B cell (primary cell): Measurements from ENCODE around the gene MTX1. TPM values are rescaled to one million over a fixed set of nuclear protein-coding genes. Genes with fewer than 3 reads are reported as not detected.

Experiments used
- ATAC-seq: fragments of 200-7000 bp; cut with Tn5 transposase; one replicate; pipeline ENCODE4 v1.10.0; 2021; ENCODE audit warnings: low read depth, mild to moderate bottlenecking, moderate number of reproducible peaks, moderate library complexity
- CTCF ChIA-PET: fragments of 350-600 bp; sonication (Branson Sonifier 250); formaldehyde crosslinking; loops from one replicate; lab custom pipeline; 2021; ENCODE audit warnings: antibody characterized with exemption, inconsistent platforms; lab: Charles Lee
- POLR2A ChIA-PET: fragments of 350-600 bp; sonication (Branson Sonifier 250); formaldehyde crosslinking; loops from one replicate; lab custom pipeline; 2021; ENCODE audit warnings: antibody characterized with exemption; lab: Charles Lee
- DNase-seq: peaks from one replicate; pipeline ENCODE4 v3.0.0; 2013
- H2AFZ ChIP-seq: 2 replicates; pipeline ENCODE4 v1.6.1; 2012; ENCODE audit warnings: mild to moderate bottlenecking, low read depth, low read length; ENCODE audit not compliant: insufficient read depth, poor library complexity, severe bottlenecking
- H3K27ac ChIP-seq, 2 donors: 1 replicate in 1 of 2; 2 replicates in 1 of 2; pipeline ENCODE4 v1.5.1; 2012 to 2013; ENCODE audit warnings: low read length in 2 of 2, mild to moderate bottlenecking in 2 of 2, moderate library complexity in 1 of 2
- H3K27me3 ChIP-seq, 4 experiments: fragments of 200-600 bp in 1 of 4; sonication (generic) in 1 of 4; replicated peaks in 1 of 4; 1 replicate in 2 of 4; 2 replicates in 2 of 4; pipeline versions ENCODE4 v1.6.1 to v1.7.0; 2013 to 2016; ENCODE audit warnings: low read length in 3 of 4, mild to moderate bottlenecking in 2 of 4, mixed read lengths in 1 of 4, moderate library complexity in 1 of 4; ENCODE audit not compliant: insufficient read depth in 4 of 4, control insufficient read depth in 3 of 4; ENCODE audit errors: control extremely low read depth in 1 of 4
- H3K36me3 ChIP-seq, 2 experiments: replicated peaks in 1 of 2; 1 replicate in 1 of 2; 2 replicates in 1 of 2; pipeline versions ENCODE4 v1.6.1 to v1.7.1; 2013; ENCODE audit warnings: low read length in 1 of 2; ENCODE audit not compliant: insufficient read depth in 2 of 2, control insufficient read depth in 1 of 2; ENCODE audit errors: control extremely low read depth in 1 of 2, extremely low read depth in 1 of 2
- H3K4me1 ChIP-seq, 2 donors: fragments of 200-600 bp in 1 of 2; sonication (generic) in 1 of 2; 1 replicate in 1 of 2; 2 replicates in 1 of 2; pipeline versions ENCODE4 v1.5.1 to v1.6.1; 2013 to 2017; ENCODE audit warnings: low read length in 2 of 2; ENCODE audit not compliant: control insufficient read depth in 2 of 2, insufficient read depth in 2 of 2
- H3K4me2 ChIP-seq: replicated peaks from 2 replicates; pipeline ENCODE3; 2012; ENCODE audit warnings: mild to moderate bottlenecking, low read depth, low read length; ENCODE audit not compliant: poor library complexity, severe bottlenecking
- H3K4me3 ChIP-seq, 5 experiments: fragments of 200-600 bp in 1 of 5; sonication (generic) in 1 of 5; 1 replicate in 3 of 5; 2 replicates in 2 of 5; pipeline versions ENCODE4 v1.5.1 to v1.7.0; 2011 to 2016; ENCODE audit warnings: low read length in 4 of 5, mild to moderate bottlenecking in 4 of 5, low read depth in 2 of 5, control low read depth in 1 of 5, moderate library complexity in 1 of 5; ENCODE audit not compliant: insufficient read depth in 1 of 5; ENCODE audit errors: control extremely low read depth in 1 of 5, extremely low read depth in 1 of 5
- H3K79me2 ChIP-seq: fragments of 200-600 bp; sonication (generic); one replicate; pipeline ENCODE4 v1.6.0; 2016; ENCODE audit warnings: low read length; ENCODE audit not compliant: control insufficient read depth, insufficient read depth
- H3K9ac ChIP-seq: fragments of 200-600 bp; sonication (generic); 2 replicates; pipeline ENCODE4 v1.6.1; 2017; ENCODE audit warnings: mild to moderate bottlenecking, low read length, moderate library complexity
- H3K9me3 ChIP-seq, 3 donors: one replicate each; pipeline versions ENCODE4 v1.6.1 to v1.7.1; 2013; ENCODE audit warnings: low read length in 2 of 3; ENCODE audit not compliant: control insufficient read depth in 2 of 3, insufficient read depth in 1 of 3; ENCODE audit errors: control extremely low read depth in 1 of 3
- H4K20me1 ChIP-seq: 2 replicates; pipeline ENCODE4 v1.6.0; 2012; ENCODE audit warnings: mild to moderate bottlenecking, low read length; ENCODE audit not compliant: insufficient read depth, control insufficient read depth, poor library complexity, severe bottlenecking
- H3K27ac Mint-ChIP-seq: one replicate; pipeline ENCODE4 v1.8.0; 2021; ENCODE audit warnings: mixed read lengths
- H3K27me3 Mint-ChIP-seq: one replicate; pipeline ENCODE4 v1.8.0; 2021; ENCODE audit warnings: mixed read lengths
- H3K4me1 Mint-ChIP-seq: one replicate; pipeline ENCODE4 v1.8.0; 2021; ENCODE audit warnings: mixed read lengths
- H3K4me3 Mint-ChIP-seq: one replicate; pipeline ENCODE4 v1.8.0; 2021; ENCODE audit warnings: mixed read lengths
- H3K9me3 Mint-ChIP-seq: one replicate; pipeline ENCODE4 v1.8.0; 2022; ENCODE audit warnings: mixed read lengths; ENCODE audit not compliant: insufficient read depth
- CTCF ChIP-seq: fragments of 200-600 bp; IDR thresholded peaks from one replicate; pipeline ENCODE4 v1.8.0; 2022; ENCODE audit warnings: antibody characterized with exemption, mild to moderate bottlenecking
- EZH2 ChIP-seq: IDR thresholded peaks from 2 replicates; pipeline ENCODE4 v1.6.1; 2012; ENCODE audit warnings: borderline replicate concordance, low read depth, mild to moderate bottlenecking, moderate library complexity, low read length; ENCODE audit not compliant: insufficient read depth, poor library complexity, severe bottlenecking
- WGBS: methylation state at CpG from one replicate; pipeline ENCODE4 v1.1.5; 2013; ENCODE audit warnings: missing lambda C conversion rate; ENCODE audit not compliant: insufficient coverage; 5-methylcytosine and 5-hydroxymethylcytosine counted together
- intact Hi-C: fragments of 100-400 bp; cut with micrococcal nuclease; formaldehyde crosslinking; loops from one replicate; pipeline ENCODE4 v1.10.0; 2022
- polyA plus RNA-seq: library from polyadenylated mRNA; depleted of rRNA; stranded (reverse); fragments of >200 nt; gene quantifications from 2 replicates; pipeline ENCODE4 v1.2.3, GENCODE V29; 2012
- total RNA-seq, 2 donors: library from RNA; stranded (reverse); fragments of 120-200 nt in 1 of 2; gene quantifications; 1 replicate in 1 of 2; 2 replicates in 1 of 2; pipeline versions ENCODE4 v1.2.3 to v1.2.4, GENCODE V29; 2013 to 2022

Gene MTX1
- total and polyA plus RNA-seq, 2 donors (not counting 1 experiment from before 2014, with no cell fraction given) = 19.0 to 40.4 TPM

GRCh38 chr1:155168456-155169210, 39.9 kb upstream of the MTX1 start:
- DNase-seq (peak; percentile 18), ATAC-seq (no peak)
- H3K27me3 Mint-ChIP-seq = no peaks in the 10 kb centered on the region
- H3K9me3 ChIP-seq = peaks cover 0 to 10% (median 0%) of the 10 kb centered on the region in 3 donors
- no peak overlapping the region for H3K4me2 ChIP-seq
- intact Hi-C loops = loop anchor here (5.0 kb wide), 1 partner anchor 41 kb away; the partner anchor contains the start of gene EFNA1
- no peaks in the 10 kb centered on the region for H4K20me1 ChIP-seq
- ChIA-PET POLR2A (interaction anchor here (1.5 kb wide), 2 partner anchors 77 to 84 kb away, joined by 6 to 9 read pairs; no protein-coding TSS in a partner anchor), CTCF (interaction anchor here (0.6 to 10.6 kb wide), 30 partner anchors 9 to 173 kb away, joined by 3 to 307 read pairs (median 6); partner anchors contain the start of genes EFNA4 and SLC50A1)
- TF ChIP-seq EZH2 (no peak), CTCF (no peak)
- H3K27ac ChIP-seq = no peak overlapping the region
- H3K79me2 ChIP-seq = peaks cover 39% of the 10 kb centered on the region
- no peak overlapping the region for H2AFZ ChIP-seq
- no peaks in the 10 kb centered on the region for H3K27me3 ChIP-seq
- peaks cover 37% of the 10 kb centered on the region for H3K4me1 Mint-ChIP-seq
- H3K4me3 ChIP-seq = no peak overlapping the region
- no peak overlapping the region for H3K27ac Mint-ChIP-seq
- H3K9me3 Mint-ChIP-seq = no peaks in the 10 kb centered on the region
- H3K36me3 ChIP-seq = peaks cover 0 to 21% of the 10 kb centered on the region in 2 experiments
- H3K9ac ChIP-seq = no peak overlapping the region
- H3K4me1 ChIP-seq = peaks cover 22 to 35% of the 10 kb centered on the region in 2 donors
- 89% methylated on average over 9 of the region's 10 CpGs for WGBS
- peak overlapping the region; percentile 5 for H3K4me3 Mint-ChIP-seq

DNA sequence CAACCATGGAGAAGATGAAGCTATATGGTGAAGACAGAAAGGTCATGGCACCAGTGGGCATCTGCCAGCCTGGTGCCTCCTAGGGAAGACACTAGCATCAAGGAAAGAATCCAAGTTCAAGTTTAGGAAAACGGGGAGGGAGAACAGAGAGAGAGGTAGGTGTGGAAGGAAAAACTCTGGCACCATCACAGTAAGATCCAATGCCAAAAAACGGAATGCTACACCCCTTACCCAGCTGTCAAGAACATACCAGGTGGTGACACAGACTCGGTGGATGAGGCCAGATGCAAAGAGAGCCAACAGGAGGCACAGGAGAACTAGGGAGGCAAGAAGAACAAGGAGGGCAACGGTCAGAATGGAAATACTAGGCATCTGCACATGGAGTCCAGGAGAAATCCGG, 39.0 kb upstream of the MTX1 start:
- Histone ChIP-seq H3K79me2 (peaks cover 42% of the 10 kb centered on the region), H3K27me3 (no peaks in the 10 kb centered on the region), H3K9ac (no peak overlapping the region), H3K4me2 (no peak overlapping the region), H3K4me3 (no peak overlapping the region), H2AFZ (no peak overlapping the region), H3K4me1 (peaks cover 31 to 44% of the 10 kb centered on the region in 2 donors), H3K36me3 (peaks cover 0 to 21% of the 10 kb centered on the region in 2 experiments), H3K27ac (no peak overlapping the region), H3K9me3 (peaks cover 0 to 9% (median 0%) of the 10 kb centered on the region in 3 donors), H4K20me1 (no peaks in the 10 kb centered on the region)
- ChIA-PET CTCF (interaction anchor here (1.0 to 10.6 kb wide), 12 partner anchors 9 to 173 kb away, joined by 3 to 307 read pairs (median 8); partner anchors contain the start of gene SLC50A1), POLR2A (no interaction called here)
- intact Hi-C loops = loop anchor here (5.0 kb wide), 1 partner anchor 42 kb away; the partner anchor contains the start of gene EFNA1
- no peak for TF ChIP-seq CTCF
- no peak for TF ChIP-seq EZH2
- Mint-ChIP-seq H3K4me3 (no peak overlapping the region), H3K27ac (peak overlapping the region; percentile 32), H3K9me3 (no peaks in the 10 kb centered on the region), H3K4me1 (peaks cover 42% of the 10 kb centered on the region), H3K27me3 (no peaks in the 10 kb centered on the region)
- WGBS = 91% methylated on average over 3 of the region's 5 CpGs
- DNase-seq (no peak), ATAC-seq (no peak)
